Lung (tissue), 12 donors: ENCODE data around the gene FKBP6. TPM values are rescaled to one million over a fixed set of nuclear protein-coding genes. Genes with fewer than 3 reads are reported as not detected.
"Not testable (repeated sequence)": the region's sequence is repeated elsewhere in the genome, so short reads cannot be mapped to it uniquely, and the experiment has no call there.

Source experiments
- ATAC-seq: fragments of 200-7000 bp; cut with Tn5 transposase; one replicate; pipeline ENCODE4 v1.9.1; 2020; ENCODE audit warnings: moderate number of reproducible peaks; ENCODE audit not compliant: insufficient read depth, low FRiP score
- DNase-seq, 3 donors: peaks; one replicate each; pipeline ENCODE4 v3.0.0-alpha.2; 2013 to 2017
- H3K27ac ChIP-seq, 2 donors: one replicate each; pipeline ENCODE4 v1.5.1; 2013; ENCODE audit warnings: mild to moderate bottlenecking in 2 of 2, moderate library complexity in 2 of 2, control low read depth in 1 of 2, inconsistent platforms in 1 of 2, low read depth in 1 of 2, low read length in 1 of 2
- H3K27me3 ChIP-seq, 3 donors: one replicate each; pipeline ENCODE4 v1.5.1; 2013; ENCODE audit warnings: low read length in 2 of 3; ENCODE audit not compliant: control insufficient read depth in 3 of 3, insufficient read depth in 3 of 3
- H3K36me3 ChIP-seq, 4 donors: one replicate each; pipeline ENCODE4 v1.5.1; 2013; ENCODE audit warnings: low read length in 4 of 4, mild to moderate bottlenecking in 1 of 4, moderate library complexity in 1 of 4; ENCODE audit not compliant: control insufficient read depth in 4 of 4, insufficient read depth in 4 of 4
- H3K4me1 ChIP-seq, 5 donors: one replicate each; pipeline ENCODE4 v1.5.1; 2013; ENCODE audit warnings: low read length in 5 of 5, mild to moderate bottlenecking in 2 of 5, moderate library complexity in 1 of 5; ENCODE audit not compliant: control insufficient read depth in 5 of 5, insufficient read depth in 5 of 5
- H3K4me3 ChIP-seq: one replicate; pipeline ENCODE4 v1.5.1; 2013; ENCODE audit warnings: mild to moderate bottlenecking, control low read depth, moderate library complexity
- H3K9ac ChIP-seq, 2 donors: one replicate each; pipeline ENCODE4 v1.5.1; 2013; ENCODE audit warnings: low read length in 2 of 2, control low read depth in 1 of 2; ENCODE audit not compliant: insufficient read depth in 1 of 2
- H3K9me3 ChIP-seq, 4 donors: one replicate each; pipeline ENCODE4 v1.5.1; 2013; ENCODE audit warnings: low read length in 3 of 4, mild to moderate bottlenecking in 1 of 4, moderate library complexity in 1 of 4; ENCODE audit not compliant: control insufficient read depth in 4 of 4, insufficient read depth in 3 of 4
- CTCF ChIP-seq: IDR thresholded peaks from 2 replicates; pipeline ENCODE4 v1.5.1; 2012; ENCODE audit warnings: mild to moderate bottlenecking; ENCODE audit errors: control extremely low read depth, extremely low read depth
- WGBS, 2 donors: extraction: QIAGEN DNeasy Blood & Tissue Kit; methylation state at CpG; one replicate each; pipeline ENCODE4 v1.1.7; 2013; 5-methylcytosine and 5-hydroxymethylcytosine counted together
- polyA plus RNA-seq, 2 donors: library from polyadenylated mRNA; stranded (reverse); fragments of 200-250 nt; gene quantifications; one replicate each; pipeline ENCODE4 v1.2.1, GENCODE V29; 2013
- total RNA-seq, 2 donors: library from RNA; depleted of rRNA in 1 of 2; stranded (reverse); fragments of >200 nt in 1 of 2; gene quantifications; one replicate each; pipeline ENCODE4 v1.2.1, GENCODE V29; 2014 to 2021
- donor health status: control.
- donor health status: control.
- donor health status: Bipolar disorder and iron deficiency.
- donor health status: healthy.
- donor health status: DM: yes; HTN: yes; CAD: no.

The FKBP6 gene
- total and polyA plus RNA-seq, 4 donors, result 0.08 to 1.5 TPM; not detected in 2

GRCh38 chr7:73313521-73313906, 14.4 kb upstream of the FKBP6 start:
- Histone ChIP-seq H3K9me3 (no peaks in the 10 kb centered on the region), H3K36me3 (no peaks in the 10 kb centered on the region), H3K4me1 (peaks cover 0 to 4% (median 0%) of the 10 kb centered on the region in 5 donors), H3K27me3 (no peaks in the 10 kb centered on the region), H3K27ac (no peak overlapping the region), H3K4me3 (no peak overlapping the region), H3K9ac (no peak overlapping the region)
- ATAC-seq, result no peak
- no peak for TF ChIP-seq CTCF
- no peak for DNase-seq
- 75 to 94% methylated on average over 4 of the region's 4 CpGs for WGBS, 2 donors

- no peak for TF ChIP-seq CTCF
- H3K36me3 ChIP-seq, result no peaks in the 10 kb centered on the region
- H3K9ac ChIP-seq, result no peak overlapping the region
- ATAC-seq, result no peak
- no peaks in the 10 kb centered on the region for H3K27me3 ChIP-seq
- DNase-seq, result no peak
- WGBS, 2 donors, result 89 to 90% methylated on average over 5 of the region's 5 CpGs
- no peak overlapping the region for H3K4me3 ChIP-seq
- H3K4me1 ChIP-seq, result peaks cover 0 to under 1% (median 0%) of the 10 kb centered on the region in 5 donors
- H3K27ac ChIP-seq, result no peak overlapping the region
- H3K9me3 ChIP-seq, result no peaks in the 10 kb centered on the region
Observed at GRCh38 chr7:73314271-73314670, 13.7 kb upstream of the FKBP6 start.

GRCh38 chr7:73316521-73316920, 11.4 kb upstream of the FKBP6 start:
- TF ChIP-seq CTCF, result no peak
- ATAC-seq (no peak), DNase-seq (no peak)
- no peaks in the 10 kb centered on the region for H3K27me3 ChIP-seq
- 87 to 94% methylated on average over 9 of the region's 9 CpGs for WGBS, 2 donors
- H3K36me3 ChIP-seq, result no peaks in the 10 kb centered on the region
- no peak overlapping the region for H3K27ac ChIP-seq
- H3K9me3 ChIP-seq, result no peaks in the 10 kb centered on the region
- H3K9ac ChIP-seq, result no peak overlapping the region
- no peak overlapping the region for H3K4me3 ChIP-seq
- H3K4me1 ChIP-seq, result no peaks in the 10 kb centered on the region

GRCh38 chr7:73318656-73319204, 9.2 kb upstream of the FKBP6 start:
- not testable (repeated sequence) for ATAC-seq, DNase-seq, H3K36me3 ChIP-seq, H3K4me3 ChIP-seq, H3K4me1 ChIP-seq, H3K9ac ChIP-seq, H3K27ac ChIP-seq, H3K9me3 ChIP-seq, H3K27me3 ChIP-seq
- WGBS, 2 donors, result 84 to 87% methylated on average over 9 to 16 of the region's 18 CpGs

GRCh38 chr7:73319541-73319940, 8.4 kb upstream of the FKBP6 start:
- H3K9me3 ChIP-seq, DNase-seq: not testable (repeated sequence)

GRCh38 chr7:73320009-73320408, 8.0 kb upstream of the FKBP6 start:
- WGBS, 2 donors, result 69 to 83% methylated on average over 8 to 9 of the region's 9 CpGs
- H3K27ac ChIP-seq, H3K9ac ChIP-seq, H3K4me1 ChIP-seq, ATAC-seq, H3K9me3 ChIP-seq, H3K36me3 ChIP-seq, DNase-seq, H3K27me3 ChIP-seq, H3K4me3 ChIP-seq: not testable (repeated sequence)

More at GRCh38 chr7:73319541-73319940, 8.4 kb upstream of the FKBP6 start:
- peak overlapping the region in 1 of 2 donors; percentile 5 for H3K27ac ChIP-seq
- not testable (repeated sequence) for H3K36me3 ChIP-seq, H3K4me1 ChIP-seq, H3K27me3 ChIP-seq, ATAC-seq, H3K4me3 ChIP-seq, H3K9ac ChIP-seq
- 62 to 81% methylated on average over 9 of the region's 9 CpGs for WGBS, 2 donors
